ENCODE measurements around the gene RAB14. TPM values are rescaled to one million over a fixed set of nuclear protein-coding genes. Genes with fewer than 3 reads are reported as not detected.

The RAB14 gene
- 19.5 and 41.3 TPM in 2 replicates for total RNA-seq

GRCh38 chr9:121201738-121202533 is at the start of gene RAB14:
Gene RAB14, minus strand, starts transcription at chr9:121201869. Its CDS starts 8,457 bp downstream, at chr9:121193412.

Other genes with a start within 250 kb of the RAB14 start
- 0.48 and 1.7 TPM in 2 replicates for gene C5, start 151.6 kb downstream of the RAB14 start, total RNA-seq
- 2.4 and 5.5 TPM in 2 replicates for gene CNTRL, start 126.9 kb downstream of the RAB14 start, total RNA-seq
- 529 and 658 TPM in 2 replicates for gene GSN, start 66.3 kb upstream of the RAB14 start, total RNA-seq
- 157 and 536 TPM in 2 replicates for gene STOM, start 168.4 kb upstream of the RAB14 start, total RNA-seq

All from tracheal epithelial cell (primary cell).